Measurements from ENCODE around the gene BFSP2. TPM values are rescaled to one million over a fixed set of nuclear protein-coding genes. Genes with fewer than 3 reads are reported as not detected.

The BFSP2 gene
- total RNA-seq, 1 donor from 2014 or later: not detected

- Mint-ChIP-seq H3K4me1 (ENCODE audit: low read depth, unreplicated experiment) (peaks cover 18% of the 10 kb centered on the region), H3K9me3 (ENCODE audit: unreplicated experiment) (peaks cover 11% of the 10 kb centered on the region), H3K27me3 (ENCODE audit: unreplicated experiment) (peaks cover 6% of the 10 kb centered on the region), H3K36me3 (ENCODE audit: unreplicated experiment) (no peaks in the 10 kb centered on the region), H3K4me3 (ENCODE audit: unreplicated experiment) (no peak overlapping the region), H3K27ac (ENCODE audit: unreplicated experiment) (no peak overlapping the region)
- no peak for DNase-seq
- peak; percentile 58 for TF ChIP-seq CTCF (IDR thresholded peaks at IDR 0.05; ENCODE audit: partially characterized antibody, unreplicated experiment)
Observed at GRCh38 chr3:133457465-133458067, 57.7 kb downstream of the BFSP2 start.

- peaks cover 8% of the 10 kb centered on the region for H3K9me3 Mint-ChIP-seq (ENCODE audit: unreplicated experiment)
- no peak overlapping the region for H3K27ac Mint-ChIP-seq (ENCODE audit: unreplicated experiment)
- DNase-seq: no peak
- no peaks in the 10 kb centered on the region for H3K36me3 Mint-ChIP-seq (ENCODE audit: unreplicated experiment)
- TF ChIP-seq CTCF (IDR thresholded peaks at IDR 0.05; ENCODE audit: partially characterized antibody, unreplicated experiment): no peak
- peaks cover 6% of the 10 kb centered on the region for H3K27me3 Mint-ChIP-seq (ENCODE audit: unreplicated experiment)
- peaks cover 13% of the 10 kb centered on the region for H3K4me1 Mint-ChIP-seq (ENCODE audit: low read depth, unreplicated experiment)
- H3K4me3 Mint-ChIP-seq (ENCODE audit: unreplicated experiment): no peak overlapping the region
Observed at GRCh38 chr3:133459400-133459799, 59.5 kb downstream of the BFSP2 start.

GRCh38 chr3:133460809-133461208 is 61.0 kb downstream of the BFSP2 start:
- no peaks in the 10 kb centered on the region for H3K36me3 Mint-ChIP-seq (ENCODE audit: unreplicated experiment)
- DNase-seq: no peak
- no peak overlapping the region for H3K27ac Mint-ChIP-seq (ENCODE audit: unreplicated experiment)
- peaks cover 5% of the 10 kb centered on the region for H3K27me3 Mint-ChIP-seq (ENCODE audit: unreplicated experiment)
- no peak overlapping the region for H3K4me3 Mint-ChIP-seq (ENCODE audit: unreplicated experiment)
- H3K4me1 Mint-ChIP-seq (ENCODE audit: low read depth, unreplicated experiment): peaks cover 7% of the 10 kb centered on the region
- H3K9me3 Mint-ChIP-seq (ENCODE audit: unreplicated experiment): peaks cover 7% of the 10 kb centered on the region
- no peak for TF ChIP-seq CTCF (IDR thresholded peaks at IDR 0.05; ENCODE audit: partially characterized antibody, unreplicated experiment)

GRCh38 chr3:133461291-133461690 is 61.4 kb downstream of the BFSP2 start:
- H3K4me1 Mint-ChIP-seq (ENCODE audit: low read depth, unreplicated experiment): peaks cover 2% of the 10 kb centered on the region
- no peaks in the 10 kb centered on the region for H3K36me3 Mint-ChIP-seq (ENCODE audit: unreplicated experiment)
- no peak overlapping the region for H3K4me3 Mint-ChIP-seq (ENCODE audit: unreplicated experiment)
- TF ChIP-seq CTCF (IDR thresholded peaks at IDR 0.05; ENCODE audit: partially characterized antibody, unreplicated experiment): no peak
- no peak overlapping the region for H3K27ac Mint-ChIP-seq (ENCODE audit: unreplicated experiment)
- DNase-seq: no peak
- H3K9me3 Mint-ChIP-seq (ENCODE audit: unreplicated experiment): peaks cover 3% of the 10 kb centered on the region
- H3K27me3 Mint-ChIP-seq (ENCODE audit: unreplicated experiment): peaks cover 1% of the 10 kb centered on the region

GRCh38 chr3:133463347-133463860 is 63.5 kb downstream of the BFSP2 start:
- TF ChIP-seq CTCF (IDR thresholded peaks at IDR 0.05; ENCODE audit: partially characterized antibody, unreplicated experiment): no peak
- peaks cover 3% of the 10 kb centered on the region for H3K9me3 Mint-ChIP-seq (ENCODE audit: unreplicated experiment)
- H3K4me3 Mint-ChIP-seq (ENCODE audit: unreplicated experiment): no peak overlapping the region
- peaks cover 1% of the 10 kb centered on the region for H3K27me3 Mint-ChIP-seq (ENCODE audit: unreplicated experiment)
- no peak overlapping the region for H3K27ac Mint-ChIP-seq (ENCODE audit: unreplicated experiment)
- DNase-seq: no peak
- peaks cover 1% of the 10 kb centered on the region for H3K4me1 Mint-ChIP-seq (ENCODE audit: low read depth, unreplicated experiment)
- H3K36me3 Mint-ChIP-seq (ENCODE audit: unreplicated experiment): no peaks in the 10 kb centered on the region

Measured in glutamatergic neuron (in vitro differentiated cells).